ENCODE measurements around the gene FSCN2. TPM values are rescaled to one million over a fixed set of nuclear protein-coding genes. Genes with fewer than 3 reads are reported as not detected.
"Not testable (repeated sequence)": the region's sequence is repeated elsewhere in the genome, so short reads cannot be mapped to it uniquely, and the experiment has no call there.

Gene FSCN2
- total RNA-seq, 3 donors from 2014 or later (not counting 1 experiment from before 2014, with no cell fraction given), result 0.26 to 2.6 (median 1.0) TPM

DNA sequence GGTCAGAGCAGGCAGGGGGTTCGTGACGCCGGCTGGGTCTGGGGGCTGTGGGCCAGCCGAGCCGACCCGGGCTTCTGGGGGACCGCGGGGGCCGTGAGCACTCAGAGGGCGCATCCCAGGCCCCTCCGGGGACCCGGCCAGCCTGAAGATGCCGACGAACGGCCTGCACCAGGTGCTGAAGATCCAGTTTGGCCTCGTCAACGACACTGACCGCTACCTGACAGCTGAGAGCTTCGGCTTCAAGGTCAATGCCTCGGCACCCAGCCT lies 140 bp downstream of the FSCN2 start:
- Mint-ChIP-seq H3K27ac (no peak overlapping the region), H3K4me1 (peaks cover 0 to 3% of the 10 kb centered on the region in 2 donors), H3K4me3 (no peak overlapping the region), H3K36me3 (no peaks in the 10 kb centered on the region), H3K9me3 (no peaks in the 10 kb centered on the region), H3K27me3 (ENCODE audit: low read depth in 2 of 2) (peaks cover 0 to 2% of the 10 kb centered on the region in 2 donors)
- ATAC-seq (no peak), DNase-seq (no peak)
- H3K27me3 ChIP-seq (ENCODE audit: control insufficient read depth, insufficient read depth, low read length), result peaks cover 12% of the 10 kb centered on the region
- peaks cover 6% of the 10 kb centered on the region for H3K4me1 ChIP-seq (ENCODE audit: control insufficient read depth, insufficient read depth, low read length)
- no peak overlapping the region for H3K4me3 ChIP-seq (ENCODE audit: low read length)
- no peak overlapping the region for H3K27ac ChIP-seq (ENCODE audit: low read length)
- TF ChIP-seq, protein P1, sequence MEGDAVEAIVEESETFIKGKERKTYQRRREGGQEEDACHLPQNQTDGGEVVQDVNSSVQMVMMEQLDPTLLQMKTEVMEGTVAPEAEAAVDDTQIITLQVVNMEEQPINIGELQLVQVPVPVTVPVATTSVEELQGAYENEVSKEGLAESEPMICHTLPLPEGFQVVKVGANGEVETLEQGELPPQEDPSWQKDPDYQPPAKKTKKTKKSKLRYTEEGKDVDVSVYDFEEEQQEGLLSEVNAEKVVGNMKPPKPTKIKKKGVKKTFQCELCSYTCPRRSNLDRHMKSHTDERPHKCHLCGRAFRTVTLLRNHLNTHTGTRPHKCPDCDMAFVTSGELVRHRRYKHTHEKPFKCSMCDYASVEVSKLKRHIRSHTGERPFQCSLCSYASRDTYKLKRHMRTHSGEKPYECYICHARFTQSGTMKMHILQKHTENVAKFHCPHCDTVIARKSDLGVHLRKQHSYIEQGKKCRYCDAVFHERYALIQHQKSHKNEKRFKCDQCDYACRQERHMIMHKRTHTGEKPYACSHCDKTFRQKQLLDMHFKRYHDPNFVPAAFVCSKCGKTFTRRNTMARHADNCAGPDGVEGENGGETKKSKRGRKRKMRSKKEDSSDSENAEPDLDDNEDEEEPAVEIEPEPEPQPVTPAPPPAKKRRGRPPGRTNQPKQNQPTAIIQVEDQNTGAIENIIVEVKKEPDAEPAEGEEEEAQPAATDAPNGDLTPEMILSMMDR (IDR thresholded peaks at IDR 0.05), result no peak
- intact Hi-C loops (cut with micrococcal nuclease), result no loop called here
- no peaks in the 10 kb centered on the region for H3K9me3 ChIP-seq (ENCODE audit: control insufficient read depth, insufficient read depth, low read length)
- H3K36me3 ChIP-seq (ENCODE audit: control insufficient read depth, insufficient read depth, low read length), result no peaks in the 10 kb centered on the region
- 74% methylated on average over 20 of the region's 20 CpGs for WGBS (ENCODE audit: insufficient coverage)

DNA sequence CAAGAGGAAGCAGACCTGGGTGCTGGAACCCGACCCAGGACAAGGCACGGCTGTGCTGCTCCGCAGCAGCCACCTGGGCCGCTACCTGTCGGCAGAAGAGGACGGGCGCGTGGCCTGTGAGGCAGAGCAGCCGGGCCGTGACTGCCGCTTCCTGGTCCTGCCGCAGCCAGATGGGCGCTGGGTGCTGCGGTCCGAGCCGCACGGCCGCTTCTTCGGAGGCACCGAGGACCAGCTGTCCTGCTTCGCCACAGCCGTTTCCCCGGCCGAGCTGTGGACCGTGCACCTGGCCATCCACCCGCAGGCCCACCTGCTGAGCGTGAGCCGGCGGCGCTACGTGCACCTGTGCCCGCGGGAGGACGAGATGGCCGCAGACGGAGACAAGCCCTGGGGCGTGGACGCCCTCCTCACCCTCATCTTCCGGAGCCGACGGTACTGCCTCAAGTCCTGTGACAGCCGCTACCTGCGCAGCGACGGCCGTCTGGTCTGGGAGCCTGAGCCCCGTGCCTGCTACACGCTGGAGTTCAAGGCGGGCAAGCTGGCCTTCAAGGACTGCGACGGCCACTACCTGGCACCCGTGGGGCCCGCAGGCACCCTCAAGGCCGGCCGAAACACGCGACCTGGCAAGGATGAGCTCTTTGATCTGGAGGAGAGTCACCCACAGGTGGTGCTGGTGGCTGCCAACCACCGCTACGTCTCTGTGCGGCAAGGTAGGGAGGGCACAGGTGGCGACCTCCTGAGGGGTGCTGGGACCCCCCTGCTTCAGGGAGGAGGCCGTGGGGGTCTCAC lies 667 bp downstream of the FSCN2 start:
- DNase-seq (no peak), ATAC-seq (no peak)
- H3K27me3 ChIP-seq (ENCODE audit: control insufficient read depth, insufficient read depth, low read length), result peaks cover 8% of the 10 kb centered on the region
- Mint-ChIP-seq H3K27ac (no peak overlapping the region), H3K4me1 (peaks cover 0 to 8% of the 10 kb centered on the region in 2 donors), H3K27me3 (ENCODE audit: low read depth in 2 of 2) (peaks cover 0 to 2% of the 10 kb centered on the region in 2 donors), H3K4me3 (no peak overlapping the region), H3K36me3 (no peaks in the 10 kb centered on the region), H3K9me3 (no peaks in the 10 kb centered on the region)
- TF ChIP-seq, protein P1 (IDR thresholded peaks at IDR 0.05), result no peak
- H3K27ac ChIP-seq (ENCODE audit: low read length), result no peak overlapping the region
- no peaks in the 10 kb centered on the region for H3K9me3 ChIP-seq (ENCODE audit: control insufficient read depth, insufficient read depth, low read length)
- WGBS (ENCODE audit: insufficient coverage), result 93% methylated on average over 62 of the region's 62 CpGs
- intact Hi-C loops (cut with micrococcal nuclease), result no loop called here
- H3K4me3 ChIP-seq (ENCODE audit: low read length), result no peak overlapping the region
- H3K4me1 ChIP-seq (ENCODE audit: control insufficient read depth, insufficient read depth, low read length), result peaks cover 10% of the 10 kb centered on the region
- no peaks in the 10 kb centered on the region for H3K36me3 ChIP-seq (ENCODE audit: control insufficient read depth, insufficient read depth, low read length)

DNA sequence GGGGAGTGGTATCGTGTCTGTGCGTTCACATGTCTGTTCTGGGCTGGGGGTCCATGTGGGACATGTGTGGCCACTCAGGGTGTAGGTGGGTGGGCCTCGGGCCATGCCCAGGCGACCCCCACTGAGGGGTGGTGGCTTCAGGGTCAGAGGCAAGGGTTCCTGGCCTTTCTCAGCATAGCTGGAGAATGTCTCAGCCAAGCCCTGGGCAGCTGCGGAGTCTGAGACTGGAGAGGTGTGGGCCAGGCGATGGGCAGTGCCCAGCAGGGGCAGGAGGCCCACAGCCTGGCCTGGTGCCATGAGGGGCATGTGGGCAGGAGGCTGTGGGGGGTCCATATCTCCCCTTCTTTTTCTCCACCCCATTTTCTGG lies 1.2 kb downstream of the FSCN2 start:
- Histone ChIP-seq H3K9me3 (ENCODE audit: control insufficient read depth, insufficient read depth, low read length) (no peaks in the 10 kb centered on the region), H3K4me3 (ENCODE audit: low read length) (no peak overlapping the region), H3K27me3 (ENCODE audit: control insufficient read depth, insufficient read depth, low read length) (peaks cover 3% of the 10 kb centered on the region), H3K36me3 (ENCODE audit: control insufficient read depth, insufficient read depth, low read length) (no peaks in the 10 kb centered on the region), H3K4me1 (ENCODE audit: control insufficient read depth, insufficient read depth, low read length) (peaks cover 16% of the 10 kb centered on the region), H3K27ac (ENCODE audit: low read length) (no peak overlapping the region)
- WGBS (ENCODE audit: insufficient coverage), result 89% methylated on average over 6 of the region's 6 CpGs
- DNase-seq (no peak), ATAC-seq (no peak)
- Mint-ChIP-seq H3K27ac (no peak overlapping the region), H3K27me3 (ENCODE audit: low read depth in 2 of 2) (peaks cover 0 to 2% of the 10 kb centered on the region in 2 donors), H3K4me1 (peaks cover 0 to 12% of the 10 kb centered on the region in 2 donors), H3K9me3 (no peaks in the 10 kb centered on the region), H3K36me3 (no peaks in the 10 kb centered on the region), H3K4me3 (no peak overlapping the region)
- intact Hi-C loops (cut with micrococcal nuclease), result no loop called here
- TF ChIP-seq, protein P1 (IDR thresholded peaks at IDR 0.05), result no peak

DNA sequence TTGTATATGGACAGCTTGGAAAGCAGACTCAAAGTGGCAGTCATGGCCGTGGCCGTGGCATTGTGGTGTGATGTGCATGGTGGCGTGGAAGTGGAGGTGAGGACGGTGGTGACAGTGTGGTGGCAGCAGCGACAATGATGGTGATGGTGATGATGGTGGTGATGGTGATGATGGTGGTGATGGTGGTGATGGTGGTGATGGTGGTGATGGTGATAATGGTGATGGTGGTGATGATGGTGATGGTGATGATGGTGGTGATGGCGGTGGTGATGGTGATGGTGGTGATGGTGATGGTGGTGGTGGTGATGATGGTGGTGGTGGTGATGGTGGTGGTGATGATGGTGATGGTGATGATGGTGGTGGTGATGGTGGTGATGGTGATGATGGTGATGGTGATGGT lies 2.8 kb downstream of the FSCN2 start:
- peaks cover 21% of the 10 kb centered on the region for H3K4me1 ChIP-seq (ENCODE audit: control insufficient read depth, insufficient read depth, low read length)
- H3K36me3 ChIP-seq (ENCODE audit: control insufficient read depth, insufficient read depth, low read length); DNase-seq; H3K4me3 ChIP-seq (ENCODE audit: low read length); H3K27ac ChIP-seq (ENCODE audit: low read length); H3K36me3 Mint-ChIP-seq; H3K27me3 Mint-ChIP-seq (ENCODE audit: low read depth in 2 of 2); H3K4me3 Mint-ChIP-seq; ATAC-seq; H3K9me3 Mint-ChIP-seq; H3K27ac Mint-ChIP-seq; intact Hi-C loops (cut with micrococcal nuclease); H3K9me3 ChIP-seq (ENCODE audit: control insufficient read depth, insufficient read depth, low read length); H3K27me3 ChIP-seq (ENCODE audit: control insufficient read depth, insufficient read depth, low read length): not testable (repeated sequence)
- H3K4me1 Mint-ChIP-seq, result peaks cover 0 to 12% of the 10 kb centered on the region in 2 donors
- WGBS (ENCODE audit: insufficient coverage), result 83% methylated on average over 6 of the region's 6 CpGs

DNA sequence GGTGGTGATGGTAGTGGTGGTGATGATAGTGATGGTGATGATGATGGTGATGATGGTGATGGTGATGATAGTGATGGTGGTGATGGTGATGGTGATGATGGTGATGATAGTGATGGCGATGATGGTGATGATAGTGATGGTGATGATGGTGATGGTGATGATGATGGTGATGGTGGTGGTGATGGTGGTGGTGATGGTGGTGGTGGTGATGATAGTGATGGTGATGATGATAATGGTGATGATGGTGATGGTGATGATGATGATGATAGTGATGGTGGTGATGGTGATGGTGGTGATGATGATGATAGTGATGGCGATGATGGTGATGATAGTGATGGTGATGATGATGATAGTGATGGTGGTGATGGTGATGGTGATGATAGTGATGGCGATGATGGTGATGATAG lies 3.8 kb downstream of the FSCN2 start:
- WGBS (ENCODE audit: insufficient coverage), result 96% methylated on average over 3 of the region's 3 CpGs
- H3K4me1 Mint-ChIP-seq, result peaks cover 0 to 12% of the 10 kb centered on the region in 2 donors
- H3K9me3 ChIP-seq (ENCODE audit: control insufficient read depth, insufficient read depth, low read length); H3K27me3 ChIP-seq (ENCODE audit: control insufficient read depth, insufficient read depth, low read length); H3K27ac ChIP-seq (ENCODE audit: low read length); H3K27me3 Mint-ChIP-seq (ENCODE audit: low read depth in 2 of 2); H3K27ac Mint-ChIP-seq; ATAC-seq; H3K36me3 ChIP-seq (ENCODE audit: control insufficient read depth, insufficient read depth, low read length); H3K4me3 ChIP-seq (ENCODE audit: low read length); H3K4me3 Mint-ChIP-seq; DNase-seq; intact Hi-C loops (cut with micrococcal nuclease); H3K9me3 Mint-ChIP-seq; H3K36me3 Mint-ChIP-seq: not testable (repeated sequence)
- H3K4me1 ChIP-seq (ENCODE audit: control insufficient read depth, insufficient read depth, low read length), result peaks cover 29% of the 10 kb centered on the region

Measured in natural killer cell (primary cell).